SK-N-SH treated with all-trans-retinoic acid at 6 μM for 48 hours (cell line): ENCODE results near the gene EOGT.

Experiments
- ISL1 ChIP-seq: fragments of 250-450 bp; sonication (Bioruptor Pico); IDR thresholded peaks from 2 replicates; pipeline ENCODE4 v2.1.2; 2022; ENCODE audit warnings: mild to moderate bottlenecking, moderate library complexity
- RARB ChIP-seq: fragments of 250-450 bp; sonication (Bioruptor Pico); IDR thresholded peaks from 2 replicates; pipeline ENCODE4 v1.8.0; 2021; ENCODE audit warnings: mild to moderate bottlenecking, moderate library complexity
- TCF4 ChIP-seq: fragments of 250-450 bp; sonication (Bioruptor Pico); IDR thresholded peaks from 2 replicates; pipeline ENCODE4 v1.8.0; 2021; ENCODE audit warnings: mild to moderate bottlenecking, moderate library complexity, borderline replicate concordance
- ZFP3 ChIP-seq: fragments of 250-450 bp; sonication (Bioruptor Pico); IDR thresholded peaks from 2 replicates; pipeline ENCODE4 v1.5.0; 2020; ENCODE audit warnings: mild to moderate bottlenecking, moderate library complexity
- ZNF565 ChIP-seq: fragments of 450-650 bp; formaldehyde crosslinking; conservative IDR thresholded peaks from 2 replicates; pipeline ENCODE4 v1.5.0; 2020; ENCODE audit warnings: low read depth, mild to moderate bottlenecking, moderate library complexity
- ZNF70 ChIP-seq: fragments of 450-650 bp; formaldehyde crosslinking; IDR thresholded peaks from 2 replicates; pipeline ENCODE4 v1.5.0; 2020; ENCODE audit warnings: mild to moderate bottlenecking, moderate library complexity
- TF ChIP-seq, protein P1 (sequence below): fragments of 250-450 bp; sonication (Bioruptor Pico); IDR thresholded peaks from 2 replicates; pipeline ENCODE4 v1.5.1; 2021; ENCODE audit warnings: mild to moderate bottlenecking, moderate library complexity
- TF ChIP-seq, protein P2 (sequence below): fragments of 250-450 bp; sonication (Bioruptor Pico); IDR thresholded peaks from 2 replicates; pipeline ENCODE4 v1.8.0; 2020; ENCODE audit warnings: mild to moderate bottlenecking, moderate library complexity, borderline replicate concordance

DNA sequence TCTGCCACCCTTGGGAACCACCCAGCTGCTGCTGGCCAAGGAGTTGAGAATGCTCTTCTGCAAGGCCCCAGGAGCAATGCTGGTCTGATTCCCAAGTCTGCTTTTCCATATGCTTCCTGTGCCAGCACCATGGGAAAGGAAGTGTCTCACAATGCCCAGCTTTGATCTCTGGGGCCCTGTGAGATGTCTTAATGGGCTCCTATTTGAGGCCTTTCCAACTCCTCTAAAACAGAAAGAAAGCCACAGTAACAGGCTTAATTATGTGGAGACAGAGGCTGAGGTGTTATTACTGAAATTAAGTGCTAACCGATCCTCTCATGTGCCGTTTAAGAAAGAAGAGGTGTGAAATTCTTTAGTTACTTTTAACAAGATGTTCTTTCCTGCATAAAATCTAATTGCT is 4.5 kb downstream of the EOGT start:
- no peak for TF ChIP-seq ZNF565 (CRISPR knock-in tag)
- TF ChIP-seq, protein P1, sequence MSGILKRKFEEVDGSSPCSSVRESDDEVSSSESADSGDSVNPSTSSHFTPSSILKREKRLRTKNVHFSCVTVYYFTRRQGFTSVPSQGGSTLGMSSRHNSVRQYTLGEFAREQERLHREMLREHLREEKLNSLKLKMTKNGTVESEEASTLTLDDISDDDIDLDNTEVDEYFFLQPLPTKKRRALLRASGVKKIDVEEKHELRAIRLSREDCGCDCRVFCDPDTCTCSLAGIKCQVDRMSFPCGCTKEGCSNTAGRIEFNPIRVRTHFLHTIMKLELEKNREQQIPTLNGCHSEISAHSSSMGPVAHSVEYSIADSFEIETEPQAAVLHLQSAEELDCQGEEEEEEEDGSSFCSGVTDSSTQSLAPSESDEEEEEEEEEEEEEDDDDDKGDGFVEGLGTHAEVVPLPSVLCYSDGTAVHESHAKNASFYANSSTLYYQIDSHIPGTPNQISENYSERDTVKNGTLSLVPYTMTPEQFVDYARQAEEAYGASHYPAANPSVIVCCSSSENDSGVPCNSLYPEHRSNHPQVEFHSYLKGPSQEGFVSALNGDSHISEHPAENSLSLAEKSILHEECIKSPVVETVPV (CRISPR knock-in tag) = no peak
- TF ChIP-seq, protein P2, sequence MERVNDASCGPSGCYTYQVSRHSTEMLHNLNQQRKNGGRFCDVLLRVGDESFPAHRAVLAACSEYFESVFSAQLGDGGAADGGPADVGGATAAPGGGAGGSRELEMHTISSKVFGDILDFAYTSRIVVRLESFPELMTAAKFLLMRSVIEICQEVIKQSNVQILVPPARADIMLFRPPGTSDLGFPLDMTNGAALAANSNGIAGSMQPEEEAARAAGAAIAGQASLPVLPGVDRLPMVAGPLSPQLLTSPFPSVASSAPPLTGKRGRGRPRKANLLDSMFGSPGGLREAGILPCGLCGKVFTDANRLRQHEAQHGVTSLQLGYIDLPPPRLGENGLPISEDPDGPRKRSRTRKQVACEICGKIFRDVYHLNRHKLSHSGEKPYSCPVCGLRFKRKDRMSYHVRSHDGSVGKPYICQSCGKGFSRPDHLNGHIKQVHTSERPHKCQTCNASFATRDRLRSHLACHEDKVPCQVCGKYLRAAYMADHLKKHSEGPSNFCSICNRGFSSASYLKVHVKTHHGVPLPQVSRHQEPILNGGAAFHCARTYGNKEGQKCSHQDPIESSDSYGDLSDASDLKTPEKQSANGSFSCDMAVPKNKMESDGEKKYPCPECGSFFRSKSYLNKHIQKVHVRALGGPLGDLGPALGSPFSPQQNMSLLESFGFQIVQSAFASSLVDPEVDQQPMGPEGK (CRISPR knock-in tag) = no peak
- no peak for TF ChIP-seq ZNF70 (CRISPR knock-in tag)
- TF ChIP-seq ZFP3 = no peak
- no peak for TF ChIP-seq ISL1 (CRISPR knock-in tag)
- TF ChIP-seq TCF4 (CRISPR knock-in tag) = no peak
- TF ChIP-seq RARB (CRISPR knock-in tag) = no peak
